Neural crest cell (in vitro differentiated cells): Measurements from ENCODE around the gene MEF2A. TPM values are rescaled to one million over a fixed set of nuclear protein-coding genes. Genes with fewer than 3 reads are reported as not detected.

Source experiments
- DNase-seq: peaks from one replicate; pipeline ENCODE4 v3.0.0; 2021; ENCODE audit warnings: low read depth, mixed read lengths, low spot score
- H3K27ac Mint-ChIP-seq: one replicate; pipeline ENCODE4 v1.8.0; 2021; ENCODE audit warnings: mild to moderate bottlenecking, mixed read lengths; ENCODE audit not compliant: unreplicated experiment
- H3K27me3 Mint-ChIP-seq: 2 replicates; pipeline ENCODE4 v1.8.0; 2021; ENCODE audit warnings: low read depth, mild to moderate bottlenecking, mixed read lengths
- H3K36me3 Mint-ChIP-seq: 2 replicates; pipeline ENCODE4 v1.8.0; 2021; ENCODE audit warnings: low read depth, mild to moderate bottlenecking, mixed read lengths
- H3K4me1 Mint-ChIP-seq: 2 replicates; pipeline ENCODE4 v1.8.0; 2021; ENCODE audit warnings: mixed read lengths
- H3K4me3 Mint-ChIP-seq: one replicate; pipeline ENCODE4 v1.8.0; 2021; ENCODE audit warnings: mild to moderate bottlenecking, mixed read lengths
- H3K9me3 Mint-ChIP-seq: 2 replicates; pipeline ENCODE4 v1.8.0; 2021; ENCODE audit warnings: mixed read lengths
- total RNA-seq: library from RNA; stranded (reverse); gene quantifications from 2 replicates; pipeline ENCODE4 v1.2.1, GENCODE V29; 2021
- TF ChIP-seq, protein P1 (sequence below): fragments of 200-600 bp; sonication (generic); conservative IDR thresholded peaks from 2 replicates; pipeline ENCODE4 v1.5.0; 2021; ENCODE audit warnings: antibody characterized with exemption, mild to moderate bottlenecking

MEF2A gene
- total RNA-seq, 1 donor from 2014 or later = 21.5 TPM

DNA sequence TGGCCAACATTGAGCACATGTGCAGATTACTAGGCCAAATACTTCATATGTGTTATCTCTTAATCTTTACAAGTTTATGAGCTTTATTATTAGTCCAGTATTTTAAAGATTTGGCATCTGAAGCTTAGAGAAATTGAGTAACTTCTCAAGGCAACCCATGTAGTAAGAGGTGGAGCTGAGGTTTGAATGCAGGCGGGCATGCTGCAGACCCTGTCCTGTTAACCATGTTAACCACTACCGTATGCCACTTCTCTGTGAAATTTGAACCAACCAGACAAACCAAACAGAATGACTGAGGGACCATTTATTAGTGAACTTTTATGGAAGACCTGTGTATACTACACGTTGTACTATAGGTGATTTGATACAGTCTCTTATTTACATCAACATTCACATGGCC lies 49.7 kb downstream of the MEF2A start:
- TF ChIP-seq, protein P1, sequence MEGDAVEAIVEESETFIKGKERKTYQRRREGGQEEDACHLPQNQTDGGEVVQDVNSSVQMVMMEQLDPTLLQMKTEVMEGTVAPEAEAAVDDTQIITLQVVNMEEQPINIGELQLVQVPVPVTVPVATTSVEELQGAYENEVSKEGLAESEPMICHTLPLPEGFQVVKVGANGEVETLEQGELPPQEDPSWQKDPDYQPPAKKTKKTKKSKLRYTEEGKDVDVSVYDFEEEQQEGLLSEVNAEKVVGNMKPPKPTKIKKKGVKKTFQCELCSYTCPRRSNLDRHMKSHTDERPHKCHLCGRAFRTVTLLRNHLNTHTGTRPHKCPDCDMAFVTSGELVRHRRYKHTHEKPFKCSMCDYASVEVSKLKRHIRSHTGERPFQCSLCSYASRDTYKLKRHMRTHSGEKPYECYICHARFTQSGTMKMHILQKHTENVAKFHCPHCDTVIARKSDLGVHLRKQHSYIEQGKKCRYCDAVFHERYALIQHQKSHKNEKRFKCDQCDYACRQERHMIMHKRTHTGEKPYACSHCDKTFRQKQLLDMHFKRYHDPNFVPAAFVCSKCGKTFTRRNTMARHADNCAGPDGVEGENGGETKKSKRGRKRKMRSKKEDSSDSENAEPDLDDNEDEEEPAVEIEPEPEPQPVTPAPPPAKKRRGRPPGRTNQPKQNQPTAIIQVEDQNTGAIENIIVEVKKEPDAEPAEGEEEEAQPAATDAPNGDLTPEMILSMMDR = no peak
- H3K4me1 Mint-ChIP-seq = peaks cover 5% of the 10 kb centered on the region
- H3K36me3 Mint-ChIP-seq = peaks cover 5% of the 10 kb centered on the region

DNA sequence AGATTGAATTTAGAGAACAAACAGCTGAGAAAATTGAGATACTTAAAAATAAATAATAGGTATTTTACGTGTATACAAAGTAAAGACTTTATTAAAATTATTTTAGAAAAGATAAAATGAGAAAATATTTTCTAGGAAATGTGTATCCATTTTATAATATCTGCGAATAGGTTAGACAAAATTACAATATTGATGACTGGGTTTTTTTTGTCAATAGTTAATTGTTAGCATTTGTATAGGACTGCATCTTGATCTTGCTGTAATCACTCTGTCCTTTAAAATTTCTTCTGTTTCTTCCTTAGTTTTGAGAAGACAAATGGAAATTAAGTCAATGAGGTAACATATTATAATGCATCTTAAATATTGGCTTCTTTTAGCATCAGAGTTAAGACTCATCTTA lies 50.3 kb downstream of the MEF2A start:
- Mint-ChIP-seq H3K9me3 (no peaks in the 10 kb centered on the region), H3K27ac (no peak overlapping the region), H3K4me1 (peaks cover 5% of the 10 kb centered on the region), H3K4me3 (no peak overlapping the region), H3K27me3 (no peaks in the 10 kb centered on the region), H3K36me3 (peaks cover 5% of the 10 kb centered on the region)
- TF ChIP-seq, protein P1 = no peak
- no peak for DNase-seq

More for the DNA sequence above, 49.7 kb downstream of the MEF2A start:
- no peak overlapping the region for H3K27ac Mint-ChIP-seq
- H3K4me3 Mint-ChIP-seq = no peak overlapping the region
- H3K27me3 Mint-ChIP-seq = no peaks in the 10 kb centered on the region
- DNase-seq = no peak
- no peaks in the 10 kb centered on the region for H3K9me3 Mint-ChIP-seq

DNA sequence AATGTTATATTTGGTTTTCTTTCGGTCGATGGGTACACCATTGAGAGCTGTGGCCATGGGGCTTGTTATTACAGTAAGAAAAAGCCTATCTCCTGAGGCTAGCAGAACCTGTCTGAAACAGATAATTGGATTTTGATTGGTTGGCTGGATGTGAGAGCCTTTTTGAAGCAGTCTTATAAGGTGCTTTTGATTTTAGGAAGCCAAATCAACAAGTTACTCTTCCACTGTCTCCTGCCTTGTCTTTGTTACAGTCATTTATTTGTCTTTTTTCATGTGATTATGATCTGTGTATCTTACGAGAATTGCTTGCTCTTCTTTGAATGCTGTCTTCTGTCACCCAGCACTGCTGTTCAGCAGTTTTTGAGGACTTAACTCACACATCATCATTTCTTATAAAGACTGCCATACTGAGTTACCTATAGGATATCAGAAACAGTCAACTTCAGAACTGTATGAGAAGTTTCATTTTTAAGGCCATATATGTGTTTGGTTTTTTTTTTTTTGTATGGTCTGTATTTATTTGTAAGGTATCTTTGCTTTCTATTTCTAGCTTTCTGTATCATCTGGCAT lies 51.1 kb downstream of the MEF2A start:
- Mint-ChIP-seq H3K9me3 (no peaks in the 10 kb centered on the region), H3K27me3 (no peaks in the 10 kb centered on the region), H3K4me3 (no peak overlapping the region), H3K4me1 (peaks cover 2% of the 10 kb centered on the region), H3K36me3 (peaks cover 2% of the 10 kb centered on the region), H3K27ac (no peak overlapping the region)
- no peak for DNase-seq
- TF ChIP-seq, protein P1 = no peak

DNA sequence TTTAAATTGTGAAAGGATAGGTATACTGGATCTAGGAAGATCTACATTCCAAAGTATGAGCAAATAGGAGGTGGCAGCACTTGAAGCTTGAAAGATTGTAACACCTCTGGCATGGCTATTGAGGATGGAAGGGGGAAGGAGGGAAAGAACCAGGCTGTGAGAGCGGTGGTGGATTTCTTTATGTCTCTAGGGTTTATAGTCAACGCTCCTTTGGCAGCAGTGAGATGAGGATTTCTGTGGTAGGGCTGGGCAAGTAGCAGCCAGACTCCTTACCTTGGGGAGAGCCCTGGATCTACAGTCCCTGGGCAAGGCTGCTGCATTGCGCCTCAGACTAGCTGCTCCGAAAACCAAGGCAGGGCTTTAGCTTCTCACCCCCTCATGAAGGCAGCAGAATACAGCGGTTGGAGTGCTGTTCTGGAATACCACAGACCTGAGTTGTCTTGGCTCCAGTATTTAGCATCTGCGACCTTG lies 53.2 kb downstream of the MEF2A start:
- Mint-ChIP-seq H3K9me3 (peaks cover 3% of the 10 kb centered on the region), H3K27ac (no peak overlapping the region), H3K4me3 (no peak overlapping the region), H3K4me1 (no peaks in the 10 kb centered on the region), H3K36me3 (peaks cover 6% of the 10 kb centered on the region), H3K27me3 (no peaks in the 10 kb centered on the region)
- TF ChIP-seq, protein P1 = no peak
- DNase-seq = no peak

DNA sequence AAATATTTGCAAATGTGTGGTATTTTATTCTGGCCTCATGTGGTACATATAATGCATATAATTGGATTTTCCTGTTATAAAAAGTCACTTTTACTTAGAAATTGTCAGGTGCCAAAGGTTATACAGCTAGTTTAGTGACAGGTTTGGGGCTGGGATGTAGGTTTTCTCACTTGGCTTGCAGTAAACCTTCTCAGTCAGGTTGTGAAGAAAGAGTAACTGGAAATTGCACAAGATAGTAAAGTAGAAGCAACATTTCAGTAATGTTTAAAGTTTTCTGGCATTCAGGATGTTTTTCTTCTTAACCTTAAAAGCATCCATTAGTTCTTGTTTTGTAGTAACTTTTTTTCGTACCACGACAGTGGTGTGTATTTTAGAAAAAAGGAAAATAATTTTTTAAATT lies 53.9 kb downstream of the MEF2A start:
- Mint-ChIP-seq H3K27me3 (no peaks in the 10 kb centered on the region), H3K9me3 (peaks cover 3% of the 10 kb centered on the region), H3K27ac (no peak overlapping the region), H3K4me3 (no peak overlapping the region), H3K4me1 (no peaks in the 10 kb centered on the region), H3K36me3 (peaks cover 12% of the 10 kb centered on the region)
- TF ChIP-seq, protein P1 = no peak
- no peak for DNase-seq
